CD14-positive monocyte (primary cell): ENCODE results near the gene PSAPL1. TPM values are rescaled to one million over a fixed set of nuclear protein-coding genes. Genes with fewer than 3 reads are reported as not detected.

Experiments
- DNase-seq, 3 donors: peaks; one replicate each; pipeline ENCODE4 v3.0.0-alpha.2; 2011 to 2022
- H2AFZ ChIP-seq: 2 replicates; pipeline ENCODE4 v1.6.0; 2012; ENCODE audit warnings: mild to moderate bottlenecking, low read depth, low read length, inconsistent platforms; ENCODE audit not compliant: insufficient read depth, poor library complexity, severe bottlenecking
- H3K27ac ChIP-seq, 2 donors: 1 replicate in 1 of 2; 2 replicates in 1 of 2; pipeline ENCODE4 v1.5.1; 2012 to 2013; ENCODE audit warnings: low read length in 2 of 2, control low read depth in 1 of 2, inconsistent platforms in 1 of 2, low read depth in 1 of 2, mild to moderate bottlenecking in 1 of 2
- H3K27me3 ChIP-seq, 2 donors: one replicate each; pipeline versions ENCODE4 v1.6.0 to v1.6.1; 2011 to 2013; ENCODE audit warnings: low read length in 2 of 2; ENCODE audit not compliant: control insufficient read depth in 2 of 2, insufficient read depth in 2 of 2
- H3K36me3 ChIP-seq, 2 donors: replicated peaks in 1 of 2; 1 replicate in 1 of 2; 2 replicates in 1 of 2; pipeline versions ENCODE4 v1.5.1 to v1.6.1; 2012 to 2013; ENCODE audit warnings: low read length in 2 of 2, control low read depth in 1 of 2, inconsistent platforms in 1 of 2, mild to moderate bottlenecking in 1 of 2; ENCODE audit not compliant: insufficient read depth in 2 of 2, control insufficient read depth in 1 of 2
- H3K4me1 ChIP-seq, 2 donors: 1 replicate in 1 of 2; 2 replicates in 1 of 2; pipeline versions ENCODE4 v1.5.1 to v1.6.1; 2012 to 2013; ENCODE audit warnings: low read length in 2 of 2, control low read depth in 1 of 2, inconsistent platforms in 1 of 2, mild to moderate bottlenecking in 1 of 2, moderate library complexity in 1 of 2; ENCODE audit not compliant: insufficient read depth in 2 of 2, control insufficient read depth in 1 of 2
- H3K4me2 ChIP-seq: replicated peaks from 2 replicates; pipeline ENCODE3; 2012; ENCODE audit warnings: low read length, moderate library complexity, mild to moderate bottlenecking; ENCODE audit not compliant: poor library complexity, severe bottlenecking; ENCODE audit errors: extremely low read depth
- H3K4me3 ChIP-seq, 3 experiments: fragments of 200-600 bp in 1 of 3; sonication (generic) in 1 of 3; replicated peaks in 1 of 3; 1 replicate in 2 of 3; 2 replicates in 1 of 3; pipeline ENCODE4 v1.5.1; 2011 to 2013; ENCODE audit warnings: low read length in 3 of 3, mild to moderate bottlenecking in 3 of 3, control low read depth in 2 of 3, low read depth in 2 of 3, inconsistent platforms in 1 of 3, moderate library complexity in 1 of 3
- H3K79me2 ChIP-seq: 2 replicates; pipeline ENCODE4 v1.6.0; 2012; ENCODE audit warnings: mild to moderate bottlenecking, control low read depth, inconsistent platforms, low read length, moderate library complexity; ENCODE audit not compliant: insufficient read depth
- H3K9ac ChIP-seq: 2 replicates; pipeline ENCODE4 v1.6.0; 2017; ENCODE audit warnings: low read length, mild to moderate bottlenecking; ENCODE audit not compliant: insufficient read depth, poor library complexity, severe bottlenecking
- H3K9me3 ChIP-seq, 2 donors: replicated peaks in 1 of 2; 1 replicate in 1 of 2; 2 replicates in 1 of 2; pipeline versions ENCODE4 v1.5.1 to v1.6.1; 2012 to 2013; ENCODE audit warnings: low read length in 2 of 2, control low read depth in 1 of 2; ENCODE audit not compliant: control insufficient read depth in 1 of 2, insufficient read depth in 1 of 2
- H4K20me1 ChIP-seq: 2 replicates; pipeline ENCODE4 v1.6.0; 2012; ENCODE audit warnings: mild to moderate bottlenecking, low read length, control low read depth, moderate library complexity; ENCODE audit not compliant: insufficient read depth
- H3K27ac Mint-ChIP-seq, 7 donors: one replicate each; pipeline ENCODE4 v1.8.0; 2020; ENCODE audit warnings: mild to moderate bottlenecking in 7 of 7, mixed read lengths in 7 of 7, moderate library complexity in 6 of 7, inconsistent platforms in 2 of 7
- H3K27me3 Mint-ChIP-seq, 3 donors: one replicate each; pipeline ENCODE4 v1.8.0; 2021 to 2022; ENCODE audit warnings: low read depth in 3 of 3, mild to moderate bottlenecking in 3 of 3, mixed read lengths in 3 of 3, moderate library complexity in 3 of 3, inconsistent platforms in 1 of 3
- H3K36me3 Mint-ChIP-seq, 2 donors: one replicate each; pipeline ENCODE4 v1.8.0; 2020; ENCODE audit warnings: mixed read lengths in 2 of 2, inconsistent platforms in 1 of 2, mild to moderate bottlenecking in 1 of 2
- H3K4me1 Mint-ChIP-seq: one replicate; pipeline ENCODE4 v1.8.0; 2020; ENCODE audit warnings: mild to moderate bottlenecking, mixed read lengths
- H3K4me3 Mint-ChIP-seq, 2 donors: one replicate each; pipeline ENCODE4 v1.8.0; 2020; ENCODE audit warnings: mild to moderate bottlenecking in 2 of 2, mixed read lengths in 2 of 2, moderate library complexity in 1 of 2
- H3K9me3 Mint-ChIP-seq, 7 donors: one replicate each; pipeline ENCODE4 v1.8.0; 2020 to 2022; ENCODE audit warnings: mixed read lengths in 7 of 7, mild to moderate bottlenecking in 6 of 7, moderate library complexity in 6 of 7, inconsistent platforms in 2 of 7
- CTCF ChIP-seq: fragments of 200-600 bp; IDR thresholded peaks from one replicate; pipeline ENCODE4 v1.8.0; 2022; ENCODE audit warnings: antibody characterized with exemption, mild to moderate bottlenecking
- WGBS: methylation state at CpG from one replicate; pipeline ENCODE4 v1.1.5; 2013; ENCODE audit warnings: missing lambda C conversion rate; ENCODE audit not compliant: insufficient coverage; 5-methylcytosine and 5-hydroxymethylcytosine counted together
- intact Hi-C, 2 donors: fragments of 100-400 bp; cut with micrococcal nuclease; formaldehyde crosslinking; loops; one replicate each; pipeline versions ENCODE4 v1.15.0 to v1.15.1; 2023
- polyA plus RNA-seq, 3 donors: library from polyadenylated mRNA; depleted of rRNA in 1 of 3; unstranded in 2 of 3; stranded (reverse) in 1 of 3; fragments of 300-500 nt in 2 of 3; fragments of >200 nt in 1 of 3; fragmentation: Illumina TruSeq in 2 of 3; gene quantifications; 1 replicate in 2 of 3; 2 replicates in 1 of 3; pipeline ENCODE4 v1.2.3, GENCODE V29; 2012 to 2021

Gene PSAPL1
- polyA plus RNA-seq, 3 donors: not detected

- Mint-ChIP-seq H3K36me3 (no peaks in the 10 kb centered on the region), H3K4me3 (no peak overlapping the region), H3K9me3 (peaks cover 0 to 1% (median 0%) of the 10 kb centered on the region in 7 donors), H3K27me3 (peaks cover 10 to 31% (median 14%) of the 10 kb centered on the region in 3 donors), H3K4me1 (no peaks in the 10 kb centered on the region), H3K27ac (no peak overlapping the region)
- Histone ChIP-seq H2AFZ (no peak overlapping the region), H4K20me1 (no peaks in the 10 kb centered on the region), H3K9ac (no peak overlapping the region), H3K79me2 (no peaks in the 10 kb centered on the region), H3K4me1 (no peaks in the 10 kb centered on the region), H3K36me3 (no peaks in the 10 kb centered on the region), H3K4me2 (no peak overlapping the region), H3K27me3 (peaks cover 0 to 2% of the 10 kb centered on the region in 2 donors), H3K9me3 (no peaks in the 10 kb centered on the region), H3K27ac (no peak overlapping the region), H3K4me3 (no peak overlapping the region)
- WGBS: 73% methylated on average over 26 of the region's 32 CpGs
- no peak for DNase-seq
- TF ChIP-seq CTCF: no peak
- intact Hi-C loops: no loop called here
Observed at GRCh38 chr4:7392438-7393421, 42.0 kb downstream of the PSAPL1 start.

- Mint-ChIP-seq H3K36me3 (no peaks in the 10 kb centered on the region), H3K27me3 (peaks cover 3 to 23% (median 14%) of the 10 kb centered on the region in 3 donors), H3K27ac (no peak overlapping the region), H3K4me3 (no peak overlapping the region), H3K4me1 (no peaks in the 10 kb centered on the region), H3K9me3 (peaks cover 0 to 6% (median 0%) of the 10 kb centered on the region in 7 donors)
- no peak overlapping the region for H2AFZ ChIP-seq
- intact Hi-C loops: no loop called here
- no peaks in the 10 kb centered on the region for H3K4me1 ChIP-seq
- no peaks in the 10 kb centered on the region for H3K79me2 ChIP-seq
- DNase-seq: no peak
- no peak overlapping the region for H3K4me2 ChIP-seq
- H3K27ac ChIP-seq: no peak overlapping the region
- H3K36me3 ChIP-seq: no peaks in the 10 kb centered on the region
- no peak overlapping the region for H3K4me3 ChIP-seq
- no peaks in the 10 kb centered on the region for H3K27me3 ChIP-seq
- 80% methylated on average over 11 of the region's 18 CpGs for WGBS
- H3K9ac ChIP-seq: no peak overlapping the region
- H4K20me1 ChIP-seq: no peaks in the 10 kb centered on the region
- no peaks in the 10 kb centered on the region for H3K9me3 ChIP-seq
- no peak for TF ChIP-seq CTCF
Observed at GRCh38 chr4:7391637-7392437, 42.9 kb downstream of the PSAPL1 start.
